HG03432 (cell line): ENCODE results near the gene WDR59.
"Not testable (repeated sequence)": the region's sequence is repeated elsewhere in the genome, so short reads cannot be mapped to it uniquely, and the experiment has no call there.

ENCODE experiments used
- ATAC-seq: cut with Tn5 transposase; IDR thresholded peaks from one replicate; pipeline ENCODE4 v1.9.1; 2021; ENCODE audit warnings: mild to moderate bottlenecking, moderate library complexity; ENCODE audit not compliant: unreplicated experiment

Gene WDR59

DNA sequence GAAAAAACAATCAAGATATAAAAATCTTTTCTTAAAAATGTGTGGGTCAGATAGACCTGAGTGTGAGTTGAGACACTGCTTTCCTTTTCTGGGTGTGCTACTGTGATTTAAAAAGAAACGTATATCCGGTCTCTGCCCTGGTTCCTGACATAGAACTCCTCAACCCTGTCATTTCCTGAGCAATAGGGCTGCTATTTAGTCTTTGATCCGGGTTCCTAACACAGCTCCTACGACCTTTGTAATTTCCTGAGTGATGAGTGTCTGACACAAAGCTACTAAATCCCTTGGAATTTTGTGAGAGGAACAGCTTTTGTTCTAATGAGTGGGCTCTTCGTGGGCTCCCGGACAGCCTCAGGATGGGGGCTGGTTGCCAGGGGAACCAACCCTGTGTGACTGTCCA lies 116.4 kb downstream of the WDR59 start:
- ATAC-seq, result no peak

DNA sequence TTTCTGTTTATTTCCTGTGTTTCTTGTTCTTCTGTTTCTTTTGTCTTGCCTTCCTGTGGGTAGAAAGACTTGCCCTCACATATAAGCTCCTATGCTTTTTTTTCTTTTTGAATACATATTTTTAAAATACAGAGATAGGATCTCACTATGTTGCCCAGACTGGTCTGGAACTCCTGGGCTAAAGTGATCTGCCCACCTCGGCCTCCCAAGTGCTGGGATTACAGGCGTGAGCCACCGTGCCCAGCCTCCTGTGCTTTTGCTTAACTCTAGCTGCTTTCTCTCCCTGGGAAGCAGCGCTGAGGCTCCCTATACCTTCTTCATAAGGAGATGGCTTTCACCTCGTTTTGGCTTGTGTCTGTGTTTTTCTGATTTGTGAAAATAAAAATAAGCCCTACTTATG lies 116.9 kb downstream of the WDR59 start:
- ATAC-seq, result no peak

- no peak for ATAC-seq
Observed at GRCh38 chr16:74867281-74867849, 117.6 kb downstream of the WDR59 start.

DNA sequence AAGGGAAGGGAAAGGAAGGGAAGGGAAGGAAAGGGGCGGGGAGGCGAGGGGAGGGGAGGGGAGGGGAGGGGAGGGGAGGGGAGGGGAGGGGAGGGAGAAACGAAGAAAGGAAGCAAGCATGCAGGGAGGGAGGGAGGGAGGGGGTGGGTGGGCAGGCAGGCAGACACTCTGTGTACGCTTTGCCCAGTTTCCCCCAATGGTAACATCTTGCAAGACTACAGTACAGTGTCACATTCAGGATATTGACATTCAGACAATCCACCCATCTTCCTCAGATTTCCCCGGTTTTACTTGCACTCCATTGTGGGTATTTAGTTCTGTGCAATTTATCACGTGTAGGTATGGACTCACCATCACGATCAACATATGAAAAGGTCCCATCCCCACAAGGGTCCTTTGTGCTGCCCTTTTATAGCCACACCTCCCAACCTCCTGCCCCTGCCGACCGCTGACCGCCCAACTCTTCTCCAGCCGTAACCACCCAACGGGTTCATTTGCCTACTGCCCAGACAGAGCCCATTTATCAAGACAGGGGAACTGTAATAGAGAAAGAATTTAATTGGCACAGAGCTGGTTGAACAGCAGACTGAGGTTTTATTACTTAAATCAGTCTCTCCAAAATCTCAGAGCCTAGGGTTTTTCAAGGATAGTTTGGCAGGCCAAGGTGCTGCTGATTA lies 118.9 kb downstream of the WDR59 start:
- ATAC-seq, result no peak

DNA sequence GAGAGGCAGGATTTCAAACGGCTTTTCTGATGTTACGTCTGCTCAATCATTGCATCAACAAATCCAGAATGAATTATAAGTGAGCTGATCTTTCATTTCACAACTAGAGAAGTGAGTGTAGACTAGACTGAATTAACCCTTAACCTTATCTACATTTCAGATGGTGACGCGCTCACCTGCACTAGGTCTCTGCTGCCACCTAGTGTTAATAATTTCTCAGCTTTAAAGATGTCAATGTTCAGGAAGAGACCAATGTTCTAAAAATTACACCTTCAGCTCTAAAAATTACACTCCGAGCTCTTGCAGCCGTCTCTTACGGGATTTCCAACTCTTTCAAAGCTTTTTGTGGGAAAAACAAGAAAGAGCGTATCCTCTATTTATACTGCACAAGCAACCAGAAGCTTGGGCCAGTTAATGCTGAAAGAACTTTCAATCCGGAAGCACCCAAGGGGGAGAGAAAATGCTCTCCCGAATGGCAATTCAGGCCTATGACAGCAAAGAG lies 122.1 kb downstream of the WDR59 start:
- ATAC-seq, result peak; percentile 60

DNA sequence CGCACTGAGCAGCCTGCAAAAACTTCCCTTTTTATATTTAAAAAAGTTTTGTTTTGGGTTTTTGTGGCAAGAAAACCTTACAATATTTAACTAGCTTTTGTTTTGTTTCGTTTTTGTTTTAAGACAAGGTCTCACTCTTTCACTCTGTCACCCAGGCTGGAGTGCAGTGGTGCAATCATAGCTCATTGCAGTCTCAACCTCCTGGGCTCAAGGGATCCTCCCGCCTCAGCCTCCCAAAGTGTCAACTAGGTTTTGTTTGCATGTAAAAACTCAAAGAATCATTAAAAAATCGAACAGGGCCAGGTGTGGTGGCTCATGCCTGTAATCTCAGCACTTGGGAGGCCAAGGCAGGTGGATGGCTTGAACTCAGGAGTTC lies 132.4 kb downstream of the WDR59 start:
- no peak for ATAC-seq

- no peak for ATAC-seq
Observed at GRCh38 chr16:74850027-74850426, 134.9 kb downstream of the WDR59 start.

DNA sequence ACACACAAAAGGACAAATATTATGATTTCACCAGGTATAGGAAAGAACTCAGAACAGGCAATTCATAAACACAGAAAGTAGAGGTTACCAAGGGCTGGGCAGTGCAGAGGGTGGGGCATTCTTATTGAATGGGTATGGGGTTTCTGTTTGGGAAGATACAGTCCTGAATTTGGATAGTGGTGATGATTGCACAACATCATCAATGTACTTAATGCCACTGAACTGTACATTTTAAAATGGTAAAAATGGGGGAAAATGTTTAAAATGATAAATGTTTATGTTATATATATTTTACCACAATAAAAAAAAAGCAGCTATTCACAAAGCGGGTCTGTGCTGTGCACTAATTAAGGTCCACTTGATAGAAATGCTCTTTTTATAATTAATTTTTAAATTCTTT lies 137.7 kb downstream of the WDR59 start:
- ATAC-seq, result no peak

GRCh38 chr16:74846714-74847113 lies 138.2 kb downstream of the WDR59 start:
- ATAC-seq, result no peak

GRCh38 chr16:74844041-74844980 lies 140.6 kb downstream of the WDR59 start:
- ATAC-seq, result no peak

GRCh38 chr16:74843381-74844035 lies 141.4 kb downstream of the WDR59 start:
- not testable (repeated sequence) for ATAC-seq

DNA sequence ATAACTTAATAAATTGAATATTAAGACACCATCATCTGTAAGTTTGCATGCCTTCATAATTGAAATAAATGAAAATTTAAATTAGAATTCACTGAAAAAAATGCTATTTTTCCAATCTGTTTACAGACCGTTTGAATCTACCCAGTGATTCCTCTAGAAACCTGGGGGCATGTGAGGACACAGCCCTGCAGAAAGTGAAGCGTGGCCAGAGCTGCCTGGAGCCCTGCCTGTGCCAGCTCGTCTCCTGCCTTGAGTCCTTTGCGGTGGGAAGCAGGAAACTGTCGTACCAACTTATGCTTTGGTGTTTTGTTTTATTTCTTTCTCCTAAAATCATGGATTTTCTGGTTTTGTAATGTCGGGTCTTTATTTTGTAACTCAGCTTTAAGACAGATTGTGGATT lies 142.5 kb downstream of the WDR59 start:
- no peak for ATAC-seq

- ATAC-seq, result no peak
Observed at GRCh38 chr16:74841904-74842303, 143.0 kb downstream of the WDR59 start.

DNA sequence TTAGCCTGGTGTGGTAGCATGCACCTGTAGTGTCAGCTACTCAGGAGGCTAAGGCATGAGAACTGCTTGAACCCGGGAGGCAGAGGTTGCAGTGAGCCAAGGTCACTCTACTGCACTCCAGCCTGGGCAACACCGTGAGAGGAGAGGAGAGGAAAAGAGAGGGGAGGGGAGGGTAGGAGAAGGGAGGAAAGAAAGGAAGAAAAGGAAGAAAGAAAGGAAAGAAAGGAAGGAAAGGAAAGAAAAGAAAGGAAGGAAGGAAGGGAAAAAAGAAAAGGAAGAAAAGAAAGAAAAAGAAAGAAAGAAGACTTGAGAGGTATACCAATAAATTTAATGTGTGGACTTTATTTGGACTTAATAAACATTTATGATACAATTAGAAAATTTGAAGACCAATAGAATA lies 143.5 kb downstream of the WDR59 start:
- no peak for ATAC-seq

DNA sequence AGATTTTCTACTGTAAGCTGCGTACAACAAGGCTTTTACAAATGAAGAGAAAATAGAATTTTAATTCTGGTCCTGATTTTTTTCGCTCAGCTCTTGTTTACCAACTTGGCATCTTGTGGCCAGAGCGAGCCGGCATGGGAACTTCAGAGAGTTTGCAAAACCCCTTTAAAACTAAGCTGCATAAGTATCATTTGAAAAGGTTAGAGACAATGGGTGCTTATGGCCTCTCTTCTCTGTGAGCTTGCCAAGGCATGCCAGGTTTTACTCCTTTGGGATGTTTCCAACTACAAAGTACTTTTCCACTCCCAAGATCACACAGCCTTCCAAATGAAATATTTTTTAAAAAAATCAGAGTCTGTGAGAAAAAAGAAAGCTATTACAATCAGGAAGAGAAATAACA lies 147.9 kb downstream of the WDR59 start:
- no peak for ATAC-seq

- no peak for ATAC-seq
Observed at GRCh38 chr16:74836111-74836671, 148.7 kb downstream of the WDR59 start.

DNA sequence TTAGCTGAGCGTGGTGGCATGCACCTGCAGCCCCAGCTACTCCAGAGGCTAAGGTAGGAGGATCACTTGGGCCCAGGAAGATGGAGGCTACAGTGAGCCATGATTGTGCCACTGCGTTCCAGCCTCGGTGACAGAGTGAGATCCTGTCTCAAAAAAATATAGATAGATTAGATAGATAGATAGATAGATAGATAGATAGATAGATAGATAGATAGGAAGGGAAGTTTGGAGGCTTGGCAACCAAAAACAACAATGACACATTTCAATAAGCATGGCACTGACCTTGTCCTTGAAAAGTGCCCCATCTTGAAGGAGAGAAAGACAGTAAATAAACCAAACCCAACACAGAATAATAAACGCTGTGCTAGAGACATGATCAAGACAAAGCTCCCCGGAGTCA lies 152.7 kb downstream of the WDR59 start:
- ATAC-seq, result no peak

DNA sequence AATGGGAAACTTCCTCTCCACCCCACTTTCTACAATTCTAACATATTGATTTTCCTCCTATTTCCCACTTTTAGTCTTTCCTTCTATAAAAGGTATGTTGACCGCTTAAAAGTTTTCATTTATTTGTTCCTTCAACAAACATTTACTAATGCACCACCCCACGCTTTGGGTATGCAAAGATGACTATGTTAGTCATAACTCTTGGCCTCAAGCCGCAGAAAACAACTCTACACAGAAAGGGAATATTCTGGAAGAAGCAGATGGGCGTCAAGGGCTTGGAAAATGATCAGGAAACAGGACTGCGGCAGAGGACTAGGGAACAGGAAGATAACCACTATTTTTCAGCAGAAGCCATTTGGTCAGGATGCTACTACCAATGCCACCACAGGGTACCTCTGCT lies 153.5 kb downstream of the WDR59 start:
- ATAC-seq, result no peak

- ATAC-seq, result no peak
Observed at GRCh38 chr16:74830648-74831047, 154.3 kb downstream of the WDR59 start.

GRCh38 chr16:74829637-74830036 lies 155.3 kb downstream of the WDR59 start:
- ATAC-seq, result no peak

DNA sequence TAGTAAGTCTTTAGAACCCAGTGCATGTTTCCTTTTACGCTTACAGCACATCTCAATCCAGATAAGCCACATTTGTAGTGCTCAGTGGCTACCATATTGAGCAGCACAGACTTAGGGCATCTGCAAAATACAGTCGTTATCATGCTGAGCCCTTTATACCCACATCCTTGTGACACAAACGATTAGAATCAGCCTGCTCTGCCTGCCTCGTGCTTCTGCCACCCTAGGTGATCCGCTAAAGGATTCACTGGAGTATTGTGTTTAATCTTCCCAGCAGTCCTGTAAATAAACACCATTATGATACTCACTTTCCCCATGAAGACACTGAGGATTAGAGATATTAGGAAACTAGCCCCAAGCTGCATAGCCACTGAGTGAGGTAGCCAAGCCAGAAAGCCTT lies 159.0 kb downstream of the WDR59 start:
- no peak for ATAC-seq
